ENCODE results near the gene INTU. TPM values are rescaled to one million over a fixed set of nuclear protein-coding genes. Genes with fewer than 3 reads are reported as not detected.

Gene INTU
- total RNA-seq, 8 experiments from 2014 or later, result 5.2 to 21.5 (median 13.0) TPM

GRCh38 chr4:127656047-127656680 is 23.4 kb downstream of the INTU start:
- Histone ChIP-seq H3K27ac (no peak overlapping the region), H3K4me3 (peak overlapping the region in 2 of 5 donors; percentile 13 to 23), H3K4me1 (replicated peaks in 1 of 2) (peaks cover 0 to 4% of the 10 kb centered on the region in 2 donors)
- WGBS, 10 experiments, result 89 to 100% (median 94%) methylated on average over 1 to 4 of the region's 9 CpGs; no CpG with 5 or more reads in 2 of the 10 experiments
- in situ Hi-C loops (cut with MboI; ENCODE audit: low pct_unique_long_range_greater_than_20kb in 2 of 9, low sequenced_read_pairs in 9 of 9, unreplicated experiment in 9 of 9), result no loop called here
- no peak for ATAC-seq (replicated peaks in 6 of 8)

GRCh38 chr4:127660284-127660885 is 27.6 kb downstream of the INTU start:
- 48 to 94% (median 84%) methylated on average over 1 to 6 of the region's 6 CpGs for WGBS, 10 experiments
- Histone ChIP-seq H3K4me3 (no peak overlapping the region), H3K4me1 (replicated peaks in 1 of 2) (peaks cover 0 to 4% of the 10 kb centered on the region in 2 donors), H3K27ac (no peak overlapping the region)
- ATAC-seq (replicated peaks in 6 of 8), result peak in 4 of 8 experiments; percentile 49 to 68 (median 57)
- in situ Hi-C loops (cut with MboI; ENCODE audit: low pct_unique_long_range_greater_than_20kb in 2 of 9, low sequenced_read_pairs in 9 of 9, unreplicated experiment in 9 of 9), result no loop called here

- in situ Hi-C loops (cut with MboI; ENCODE audit: low pct_unique_long_range_greater_than_20kb in 2 of 9, low sequenced_read_pairs in 9 of 9, unreplicated experiment in 9 of 9), result no loop called here
- WGBS, 10 experiments, result 0 to 94% (median 46%) methylated on average over 1 to 2 of the region's 2 CpGs; no CpG with 5 or more reads in 1 of the 10 experiments
These were observed 34.4 kb downstream of the INTU start for GRCh38 chr4:127667116-127667515.

GRCh38 chr4:127667772-127668171 is 35.0 kb downstream of the INTU start:
- no peak for ATAC-seq (replicated peaks in 6 of 8)
- Histone ChIP-seq H3K4me3 (no peak overlapping the region), H3K4me1 (replicated peaks in 1 of 2) (peaks cover 0 to 2% of the 10 kb centered on the region in 2 donors), H3K27ac (no peak overlapping the region)
- 72 to 100% (median 96%) methylated on average over 2 of the region's 2 CpGs; no CpG with 5 or more reads in 1 of the 10 experiments for WGBS, 10 experiments
- in situ Hi-C loops (cut with MboI; ENCODE audit: low pct_unique_long_range_greater_than_20kb in 2 of 9, low sequenced_read_pairs in 9 of 9, unreplicated experiment in 9 of 9), result no loop called here

More at GRCh38 chr4:127667116-127667515, 34.4 kb downstream of the INTU start:
- ATAC-seq (replicated peaks in 6 of 8), result no peak
- H3K27ac ChIP-seq, result no peak overlapping the region
- no peak overlapping the region for H3K4me3 ChIP-seq
- peaks cover 0 to 2% of the 10 kb centered on the region in 2 donors for H3K4me1 ChIP-seq (replicated peaks in 1 of 2)

- in situ Hi-C loops (cut with MboI; ENCODE audit: low pct_unique_long_range_greater_than_20kb in 2 of 9, low sequenced_read_pairs in 9 of 9, unreplicated experiment in 9 of 9), result no loop called here
- Histone ChIP-seq H3K4me1 (replicated peaks in 1 of 2) (peaks cover 0 to 2% of the 10 kb centered on the region in 2 donors), H3K27ac (no peak overlapping the region), H3K4me3 (no peak overlapping the region)
- no peak for ATAC-seq (replicated peaks in 6 of 8)
- 42 to 94% (median 58%) methylated on average over 1 to 2 of the region's 2 CpGs; no CpG with 5 or more reads in 1 of the 10 experiments for WGBS, 10 experiments
These were observed 36.0 kb downstream of the INTU start for GRCh38 chr4:127668770-127669169.

DNA sequence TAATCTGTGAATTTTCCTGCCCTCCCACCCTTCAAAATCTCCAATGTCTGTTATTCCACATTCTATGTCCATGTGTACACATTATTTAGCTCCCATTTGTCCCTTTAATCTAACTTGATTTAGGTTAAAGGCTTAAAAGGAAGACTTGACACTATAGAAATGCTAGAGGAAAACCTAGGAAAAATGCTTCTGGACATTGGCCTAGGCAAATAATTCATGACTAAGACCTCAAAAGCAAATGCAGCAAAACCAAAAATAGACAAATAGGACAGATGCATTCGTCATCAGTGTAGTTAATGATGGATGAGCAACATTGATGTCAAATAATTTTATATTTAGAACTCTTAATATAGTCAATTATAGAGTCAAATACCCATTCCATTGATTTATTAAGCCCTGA is 36.9 kb downstream of the INTU start:
- no peak overlapping the region for H3K27ac ChIP-seq
- peaks cover 0 to 2% of the 10 kb centered on the region in 2 donors for H3K4me1 ChIP-seq (replicated peaks in 1 of 2)
- no peak overlapping the region for H3K4me3 ChIP-seq
- in situ Hi-C loops (cut with MboI; ENCODE audit: low pct_unique_long_range_greater_than_20kb in 2 of 9, low sequenced_read_pairs in 9 of 9, unreplicated experiment in 9 of 9), result no loop called here
- no peak for ATAC-seq (replicated peaks in 6 of 8)
- WGBS, 10 experiments, result 57 to 100% (median 100%) methylated on average over 1 of the region's 1 CpG

DNA sequence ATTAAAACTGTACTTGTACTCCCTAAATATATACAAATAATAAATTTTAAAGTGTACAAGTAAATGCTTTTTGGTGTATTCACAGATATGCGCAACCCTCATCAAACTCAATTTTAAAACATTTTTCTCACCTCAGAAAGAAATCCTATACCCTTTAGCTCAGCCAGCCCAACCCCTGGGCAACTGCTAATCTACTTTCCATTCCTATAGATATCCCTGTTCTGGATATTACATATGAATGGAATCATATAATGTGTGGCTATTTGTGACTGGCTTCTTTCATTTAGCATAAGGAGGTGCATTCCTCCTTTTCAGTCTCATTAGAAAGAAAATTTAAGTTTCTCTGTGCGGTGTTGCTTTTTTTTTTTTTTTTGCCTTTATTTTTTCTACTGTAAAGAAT is 39.4 kb downstream of the INTU start:
- H3K4me1 ChIP-seq (replicated peaks in 1 of 2), result peaks cover 0 to 1% of the 10 kb centered on the region in 2 donors
- in situ Hi-C loops (cut with MboI; ENCODE audit: low pct_unique_long_range_greater_than_20kb in 2 of 9, low sequenced_read_pairs in 9 of 9, unreplicated experiment in 9 of 9), result no loop called here
- no peak overlapping the region for H3K4me3 ChIP-seq
- 94 to 100% (median 100%) methylated on average over 1 to 2 of the region's 2 CpGs for WGBS, 10 experiments
- ATAC-seq (replicated peaks in 6 of 8), result no peak
- H3K27ac ChIP-seq, result no peak overlapping the region

GRCh38 chr4:127685292-127685691 is 52.5 kb downstream of the INTU start:
- Histone ChIP-seq H3K27ac (no peak overlapping the region), H3K4me1 (replicated peaks in 1 of 2) (no peaks in the 10 kb centered on the region), H3K4me3 (no peak overlapping the region)
- no peak for ATAC-seq (replicated peaks in 6 of 8)
- in situ Hi-C loops (cut with MboI; ENCODE audit: low pct_unique_long_range_greater_than_20kb in 2 of 9, low sequenced_read_pairs in 9 of 9, unreplicated experiment in 9 of 9), result no loop called here

GRCh38 chr4:127686658-127687057 is 53.9 kb downstream of the INTU start:
- WGBS, 10 experiments, result 70 to 100% (median 100%) methylated on average over 1 to 2 of the region's 2 CpGs
- Histone ChIP-seq H3K4me3 (no peak overlapping the region), H3K27ac (no peak overlapping the region), H3K4me1 (replicated peaks in 1 of 2) (no peaks in the 10 kb centered on the region)
- in situ Hi-C loops (cut with MboI; ENCODE audit: low pct_unique_long_range_greater_than_20kb in 2 of 9, low sequenced_read_pairs in 9 of 9, unreplicated experiment in 9 of 9), result no loop called here
- no peak for ATAC-seq (replicated peaks in 6 of 8)

DNA sequence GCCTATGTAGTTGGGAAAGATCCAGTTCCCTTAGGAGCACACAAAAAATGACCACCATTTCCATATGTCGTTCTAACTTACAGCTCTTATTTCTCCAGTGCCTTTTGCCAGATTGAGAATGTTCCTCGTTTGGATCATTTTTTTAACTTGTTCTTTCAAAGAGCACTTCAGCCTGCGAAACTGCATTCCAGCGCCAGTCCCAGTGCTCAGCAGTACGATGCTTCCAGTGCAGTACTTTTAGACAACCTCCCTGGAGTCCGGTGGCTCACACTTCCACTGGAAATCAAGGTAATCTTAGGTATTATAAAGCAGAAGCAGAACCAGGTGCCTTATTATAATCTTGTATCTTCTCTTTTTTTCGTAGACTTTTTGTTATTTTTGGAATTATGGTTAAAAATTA is 54.8 kb downstream of the INTU start:
- ATAC-seq (replicated peaks in 6 of 8), result no peak
- 81 to 97% (median 86%) methylated on average over 4 to 7 of the region's 7 CpGs; no CpG with 5 or more reads in 1 of the 10 experiments for WGBS, 10 experiments
- H3K27ac ChIP-seq, result no peak overlapping the region
- H3K4me3 ChIP-seq, result no peak overlapping the region
- in situ Hi-C loops (cut with MboI; ENCODE audit: low pct_unique_long_range_greater_than_20kb in 2 of 9, low sequenced_read_pairs in 9 of 9, unreplicated experiment in 9 of 9), result no loop called here
- H3K4me1 ChIP-seq (replicated peaks in 1 of 2), result no peaks in the 10 kb centered on the region

DNA sequence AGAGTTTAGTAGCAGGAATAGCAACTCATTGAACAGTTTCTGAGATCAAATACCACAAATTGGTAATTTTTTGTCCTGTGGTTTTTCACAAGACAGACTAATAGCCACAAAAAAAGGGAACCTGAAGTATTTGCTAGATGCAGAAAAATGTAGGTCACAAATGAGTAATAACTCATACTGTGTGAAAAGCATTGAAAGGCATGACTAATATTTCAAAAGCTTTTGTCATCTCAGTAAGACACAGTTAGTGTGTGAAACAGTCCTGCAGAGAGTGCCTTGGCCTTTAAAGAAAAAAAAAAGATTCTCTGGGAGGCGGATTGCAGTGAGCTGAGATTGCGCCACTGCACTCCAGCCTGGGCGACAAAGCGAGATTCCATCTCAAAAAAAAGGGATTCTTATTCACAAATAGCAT is 66.0 kb downstream of the INTU start:
- 60 to 100% (median 92%) methylated on average over 2 to 4 of the region's 4 CpGs; no CpG with 5 or more reads in 2 of the 10 experiments for WGBS, 10 experiments
- H3K4me1 ChIP-seq (replicated peaks in 1 of 2), result no peaks in the 10 kb centered on the region
- in situ Hi-C loops (cut with MboI; ENCODE audit: low pct_unique_long_range_greater_than_20kb in 2 of 9, low sequenced_read_pairs in 9 of 9, unreplicated experiment in 9 of 9), result no loop called here
- no peak overlapping the region for H3K27ac ChIP-seq
- H3K4me3 ChIP-seq, result no peak overlapping the region
- ATAC-seq (replicated peaks in 6 of 8), result peak in 6 of 8 experiments; percentile 23 to 86 (median 45)

DNA sequence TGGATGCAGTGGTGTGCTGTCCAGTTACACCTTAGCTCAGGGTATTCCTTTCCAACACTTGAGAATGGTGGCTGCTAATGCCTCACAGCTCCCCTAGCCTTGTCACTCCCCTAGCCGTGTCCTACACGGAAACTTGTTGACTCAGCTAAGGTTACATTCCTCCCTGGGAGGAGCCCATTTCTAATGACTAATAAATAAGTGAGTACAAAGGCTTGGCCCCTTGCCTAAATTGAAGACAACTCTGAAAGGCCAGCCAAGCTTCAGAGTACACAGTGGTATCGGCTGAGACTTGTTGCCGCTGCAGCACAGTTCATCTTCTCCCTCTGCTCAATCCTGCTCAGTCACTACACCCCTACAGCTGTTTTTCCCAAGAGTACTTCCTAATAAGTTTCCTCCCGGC is 76.2 kb downstream of the INTU start:
- WGBS, 10 experiments, result 7 to 76% (median 46%) methylated on average over 1 to 5 of the region's 5 CpGs; no CpG with 5 or more reads in 2 of the 10 experiments
- in situ Hi-C loops (cut with MboI; ENCODE audit: low pct_unique_long_range_greater_than_20kb in 2 of 9, low sequenced_read_pairs in 9 of 9, unreplicated experiment in 9 of 9), result loop anchor here in 1 of 9 experiments (25.0 kb wide), 1 partner anchor 97 kb away; no protein-coding TSS in a partner anchor
- Histone ChIP-seq H3K4me1 (replicated peaks in 1 of 2) (no peaks in the 10 kb centered on the region), H3K4me3 (no peak overlapping the region), H3K27ac (no peak overlapping the region)
- peak in 3 of 8 experiments; percentile 77 to 99 (median 98) for ATAC-seq (replicated peaks in 6 of 8)

- no peak overlapping the region for H3K4me3 ChIP-seq
- no peaks in the 10 kb centered on the region for H3K4me1 ChIP-seq (replicated peaks in 1 of 2)
- no peak overlapping the region for H3K27ac ChIP-seq
- in situ Hi-C loops (cut with MboI; ENCODE audit: low pct_unique_long_range_greater_than_20kb in 2 of 9, low sequenced_read_pairs in 9 of 9, unreplicated experiment in 9 of 9), result loop anchor here in 1 of 9 experiments (25.0 kb wide), 1 partner anchor 97 kb away; no protein-coding TSS in a partner anchor
- 17 to 100% (median 93%) methylated on average over 1 to 3 of the region's 3 CpGs; no CpG with 5 or more reads in 1 of the 10 experiments for WGBS, 10 experiments
- ATAC-seq (replicated peaks in 6 of 8), result no peak
These were observed 76.7 kb downstream of the INTU start for GRCh38 chr4:127709456-127709855.

All from motor neuron (in vitro differentiated cells).